Heart left ventricle (tissue), 16 donors: Measurements from ENCODE around the gene PPM1D. TPM values are rescaled to one million over a fixed set of nuclear protein-coding genes. Genes with fewer than 3 reads are reported as not detected.

Experiments used
- ATAC-seq, 4 donors: fragments of 200-7000 bp; cut with Tn5 transposase; one replicate each; pipeline ENCODE4 v1.9.1; 2020 to 2022; ENCODE audit warnings: moderate library complexity in 4 of 4, mild to moderate bottlenecking in 3 of 4, moderate number of reproducible peaks in 1 of 4
- DNase-seq, 5 donors: peaks; one replicate each; pipeline ENCODE4 v3.0.0-alpha.2; 2020
- H3K27ac ChIP-seq, 12 donors: fragments of 200-600 bp; sonication (generic) in 4 of 12; one replicate each; pipeline versions ENCODE4 v1.5.0 to v1.8.0; 2016 to 2022; ENCODE audit warnings: mild to moderate bottlenecking in 2 of 12
- H3K27me3 ChIP-seq, 9 donors: fragments of 200-600 bp; sonication (generic) in 2 of 9; one replicate each; pipeline versions ENCODE4 v1.5.1 to v1.8.0; 2016 to 2022; ENCODE audit warnings: mild to moderate bottlenecking in 3 of 9
- H3K36me3 ChIP-seq, 9 donors: fragments of 200-600 bp; sonication (generic) in 2 of 9; one replicate each; pipeline versions ENCODE4 v1.5.0 to v1.8.0; 2018 to 2022; ENCODE audit warnings: mild to moderate bottlenecking in 2 of 9
- H3K4me1 ChIP-seq, 12 donors: fragments of 200-600 bp; sonication (generic) in 4 of 12; one replicate each; pipeline versions ENCODE4 v1.5.0 to v1.8.0; 2016 to 2022; ENCODE audit warnings: mild to moderate bottlenecking in 3 of 12
- H3K4me3 ChIP-seq, 12 donors: fragments of 200-600 bp; sonication (generic) in 4 of 12; one replicate each; pipeline versions ENCODE4 v1.5.0 to v1.8.0; 2017 to 2022; ENCODE audit warnings: mild to moderate bottlenecking in 9 of 12, moderate library complexity in 4 of 12
- H3K9me3 ChIP-seq, 12 donors: fragments of 200-600 bp; sonication (generic) in 4 of 12; one replicate each; pipeline versions ENCODE4 v1.5.0 to v1.8.0; 2016 to 2022; ENCODE audit warnings: mild to moderate bottlenecking in 1 of 12
- CTCF ChIP-seq, 12 donors: fragments of 200-600 bp; sonication (generic) in 4 of 12; IDR thresholded peaks; one replicate each; pipeline versions ENCODE4 v1.5.0 to v1.8.0; 2018 to 2022; ENCODE audit warnings: antibody characterized with exemption in 12 of 12, mild to moderate bottlenecking in 5 of 12
- POLR2A ChIP-seq, 2 donors: fragments of 450-650 bp; IDR thresholded peaks; one replicate each; pipeline ENCODE4 v1.6.1; 2017; ENCODE audit warnings: antibody characterized with exemption in 2 of 2, mild to moderate bottlenecking in 2 of 2, moderate library complexity in 2 of 2
- WGBS, 4 donors: extraction: QIAGEN DNeasy Blood & Tissue Kit in 2 of 4; methylation state at CpG; one replicate each; pipeline versions ENCODE4 v1.1.5 to v1.1.7; 2013 to 2018; 5-methylcytosine and 5-hydroxymethylcytosine counted together
- intact Hi-C, 10 donors: fragments of 100-400 bp; cut with DNase I; formaldehyde crosslinking; loops; one replicate each; pipeline versions ENCODE4 v1.11.1 to v1.14.2; 2022
- polyA plus RNA-seq, 2 donors: library from polyadenylated mRNA; stranded (reverse); fragments of 200-250 nt; gene quantifications; one replicate each; pipeline ENCODE4 v1.2.3, GENCODE V29; 2013
- total RNA-seq, 9 donors: library from RNA; depleted of rRNA in 2 of 9; stranded (reverse); fragments of >200 nt in 2 of 9; fragmentation: NEBNext Ultra II Directional in 3 of 9; extraction: Animal tissue kit (Norgen Biotek cat#: 25700) in 3 of 9; gene quantifications; one replicate each; pipeline versions ENCODE4 v1.1.0 to v1.2.4, GENCODE V29; 2016 to 2023
- donor health status: ischemic (EF 13 %, LVEDD 7.1; RV severe dilation, severe dysfunction).
- donor health status: healthy with polysubstance abuse.
- donor health status: DM: no; HTN: yes; CAD: no.
- donor health status: DM: no; HTN: no; CAD: no.
- donor health status: ischemic (EF 25% LVEDD 6.9; RV normal size, moderate dysfunction).
- donor health status: ischemic (EF 25% LVEDD 5.7; RV mildly dilated, moderate dysfunction).
- donor health status: healthy.
- donor health status: DM: yes; HTN: yes; CAD: no.
- donor health status: ischemic (EF 35%, LVEDD 5.7; RV mildly dilated, moderate dysfunction).
- donor health status: nonischemic (EF 11% LVEDD 7.7; RV severe dilation, severe dysfunction).
- donor health status: DM: yes; HTN: yes; CAD: no.
- donor health status: PGD.
- donor health status: ischemic (EF 29% LVEDD 5.4; RV normal size, mild dysfunction).
- donor health status: nonischemic (EF 23%, LVEDD 6.1; RV moderate dilation, normal function).

Gene PPM1D
- total and polyA plus RNA-seq, 11 donors: 1.9 to 11.4 (median 7.4) TPM

DNA sequence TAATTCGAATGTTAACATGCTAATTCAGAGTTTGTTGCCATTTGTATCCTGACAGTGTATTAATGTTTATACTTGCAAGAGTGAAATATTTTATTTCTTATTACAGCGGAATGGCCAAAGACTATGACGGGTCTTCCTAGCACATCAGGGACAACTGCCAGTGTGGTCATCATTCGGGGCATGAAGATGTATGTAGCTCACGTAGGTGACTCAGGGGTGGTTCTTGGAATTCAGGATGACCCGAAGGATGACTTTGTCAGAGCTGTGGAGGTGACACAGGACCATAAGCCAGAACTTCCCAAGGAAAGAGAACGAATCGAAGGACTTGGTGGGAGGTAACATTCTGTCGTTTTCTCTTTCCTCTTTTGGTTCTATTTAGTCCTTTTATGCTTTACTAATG lies 23.4 kb downstream of the PPM1D start:
- WGBS, 4 donors: 82 to 93% (median 89%) methylated on average over 9 of the region's 9 CpGs
- Histone ChIP-seq H3K27ac (no peak overlapping the region), H3K27me3 (no peaks in the 10 kb centered on the region), H3K4me3 (no peak overlapping the region), H3K36me3 (peaks cover 0 to 39% (median 26%) of the 10 kb centered on the region in 9 donors), H3K4me1 (peaks cover 0 to 14% (median 7%) of the 10 kb centered on the region in 12 donors), H3K9me3 (no peaks in the 10 kb centered on the region)
- DNase-seq (no peak), ATAC-seq (no peak)
- intact Hi-C loops: no loop called here
- TF ChIP-seq CTCF (IDR thresholded peaks at IDR 0.05): no peak
- no peak for TF ChIP-seq POLR2A (IDR thresholded peaks at IDR 0.05)

GRCh38 chr17:60627124-60627523 lies 27.1 kb downstream of the PPM1D start:
- peaks cover 0 to 13% (median 2%) of the 10 kb centered on the region in 12 donors for H3K4me1 ChIP-seq
- no peaks in the 10 kb centered on the region for H3K9me3 ChIP-seq
- peaks cover 0 to 49% (median 40%) of the 10 kb centered on the region in 9 donors for H3K36me3 ChIP-seq
- no peaks in the 10 kb centered on the region for H3K27me3 ChIP-seq
- no peak overlapping the region for H3K4me3 ChIP-seq
- TF ChIP-seq POLR2A (IDR thresholded peaks at IDR 0.05): no peak
- TF ChIP-seq CTCF (IDR thresholded peaks at IDR 0.05): no peak
- ATAC-seq: no peak
- no peak overlapping the region for H3K27ac ChIP-seq
- intact Hi-C loops: no loop called here
- no peak for DNase-seq
- WGBS, 4 donors: 87 to 92% (median 89%) methylated on average over 2 of the region's 2 CpGs

- ATAC-seq (no peak), DNase-seq (no peak)
- intact Hi-C loops: no loop called here
- H3K9me3 ChIP-seq: no peaks in the 10 kb centered on the region
- TF ChIP-seq POLR2A (IDR thresholded peaks at IDR 0.05) (no peak), CTCF (IDR thresholded peaks at IDR 0.05) (no peak)
- 91 to 95% (median 93%) methylated on average over 6 of the region's 6 CpGs for WGBS, 4 donors
- no peak overlapping the region for H3K27ac ChIP-seq
- peaks cover 0 to 52% (median 40%) of the 10 kb centered on the region in 9 donors for H3K36me3 ChIP-seq
- H3K4me1 ChIP-seq: peaks cover 0 to 13% (median 2%) of the 10 kb centered on the region in 12 donors
- H3K27me3 ChIP-seq: no peaks in the 10 kb centered on the region
- H3K4me3 ChIP-seq: no peak overlapping the region
Measured at GRCh38 chr17:60628252-60628889, 28.4 kb downstream of the PPM1D start.

- WGBS, 4 donors: 77 to 95% (median 90%) methylated on average over 2 of the region's 2 CpGs
- H3K4me1 ChIP-seq: peaks cover 0 to 13% (median 2%) of the 10 kb centered on the region in 12 donors
- no peak for DNase-seq
- no peak overlapping the region for H3K4me3 ChIP-seq
- peaks cover 0 to 55% (median 43%) of the 10 kb centered on the region in 9 donors for H3K36me3 ChIP-seq
- intact Hi-C loops: no loop called here
- no peak for ATAC-seq
- H3K27ac ChIP-seq: no peak overlapping the region
- TF ChIP-seq POLR2A (IDR thresholded peaks at IDR 0.05) (no peak), CTCF (IDR thresholded peaks at IDR 0.05) (no peak)
- H3K27me3 ChIP-seq: no peaks in the 10 kb centered on the region
- H3K9me3 ChIP-seq: no peaks in the 10 kb centered on the region
Measured at GRCh38 chr17:60629120-60629519, 29.1 kb downstream of the PPM1D start.
